ENCODE results near the gene LONP2. TPM values are rescaled to one million over a fixed set of nuclear protein-coding genes. Genes with fewer than 3 reads are reported as not detected.

LONP2 gene
- total RNA-seq, 2 donors from 2014 or later, result 62.4 to 69.2 TPM

DNA sequence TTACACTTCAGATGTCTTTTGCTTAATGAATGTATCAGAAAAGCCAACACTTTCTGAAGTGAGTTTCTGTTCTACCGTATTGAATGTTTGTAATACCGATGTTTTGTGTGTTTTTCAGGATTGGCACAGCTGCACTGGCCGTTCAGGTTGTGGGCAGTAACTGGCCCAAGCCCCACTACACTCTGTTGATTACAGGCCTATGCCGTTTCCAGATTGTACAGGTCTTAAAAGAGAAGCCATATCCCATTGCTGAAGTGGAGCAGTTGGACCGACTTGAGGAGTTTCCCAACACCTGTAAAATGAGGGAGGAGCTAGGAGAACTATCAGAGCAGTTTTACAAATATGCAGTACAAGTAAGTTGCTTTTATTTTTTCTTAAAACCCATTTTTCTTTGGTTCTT is 7.9 kb downstream of the LONP2 start:
- DNase-seq, result no peak
- H3K4me1 ChIP-seq, result no peaks in the 10 kb centered on the region
- no peaks in the 10 kb centered on the region for H3K36me3 ChIP-seq

DNA sequence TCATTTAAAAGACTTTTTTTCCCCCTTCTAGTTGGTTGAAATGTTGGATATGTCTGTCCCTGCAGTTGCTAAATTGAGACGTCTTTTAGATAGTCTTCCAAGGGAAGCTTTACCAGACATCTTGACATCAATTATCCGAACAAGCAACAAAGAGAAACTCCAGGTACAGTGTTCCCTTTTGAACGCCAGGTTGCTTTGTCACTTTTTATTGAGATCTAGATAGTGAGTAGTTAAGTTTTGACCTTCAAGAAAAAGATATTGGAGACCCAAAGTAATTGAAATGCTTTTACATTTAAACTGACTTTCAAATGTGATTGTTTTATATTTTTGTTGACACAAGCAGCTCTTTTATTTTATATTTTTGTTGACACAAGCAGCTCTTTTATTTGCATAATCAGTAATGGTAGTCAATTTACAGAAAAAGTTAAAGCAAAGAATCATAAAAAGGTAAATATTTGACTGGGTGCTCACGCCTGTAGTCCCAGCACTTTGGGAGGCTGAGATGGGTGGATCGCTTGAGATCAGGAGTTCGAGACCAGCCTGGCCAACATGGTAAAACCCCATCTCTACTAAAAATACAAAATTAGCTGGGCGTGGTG is 12.6 kb downstream of the LONP2 start:
- H3K9ac ChIP-seq (ENCODE audit: low read depth in 2 of 2, low read length in 2 of 2), result no peak overlapping the region
- intact Hi-C loops (cut with DNase I), result no loop called here
- no peaks in the 10 kb centered on the region for H3K36me3 ChIP-seq
- H3K27ac ChIP-seq, result no peak overlapping the region
- H3K27me3 ChIP-seq, result no peaks in the 10 kb centered on the region
- TF ChIP-seq, protein P1, sequence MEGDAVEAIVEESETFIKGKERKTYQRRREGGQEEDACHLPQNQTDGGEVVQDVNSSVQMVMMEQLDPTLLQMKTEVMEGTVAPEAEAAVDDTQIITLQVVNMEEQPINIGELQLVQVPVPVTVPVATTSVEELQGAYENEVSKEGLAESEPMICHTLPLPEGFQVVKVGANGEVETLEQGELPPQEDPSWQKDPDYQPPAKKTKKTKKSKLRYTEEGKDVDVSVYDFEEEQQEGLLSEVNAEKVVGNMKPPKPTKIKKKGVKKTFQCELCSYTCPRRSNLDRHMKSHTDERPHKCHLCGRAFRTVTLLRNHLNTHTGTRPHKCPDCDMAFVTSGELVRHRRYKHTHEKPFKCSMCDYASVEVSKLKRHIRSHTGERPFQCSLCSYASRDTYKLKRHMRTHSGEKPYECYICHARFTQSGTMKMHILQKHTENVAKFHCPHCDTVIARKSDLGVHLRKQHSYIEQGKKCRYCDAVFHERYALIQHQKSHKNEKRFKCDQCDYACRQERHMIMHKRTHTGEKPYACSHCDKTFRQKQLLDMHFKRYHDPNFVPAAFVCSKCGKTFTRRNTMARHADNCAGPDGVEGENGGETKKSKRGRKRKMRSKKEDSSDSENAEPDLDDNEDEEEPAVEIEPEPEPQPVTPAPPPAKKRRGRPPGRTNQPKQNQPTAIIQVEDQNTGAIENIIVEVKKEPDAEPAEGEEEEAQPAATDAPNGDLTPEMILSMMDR (IDR thresholded peaks at IDR 0.05), result no peak
- H3K4me3 ChIP-seq, result no peak overlapping the region
- no peaks in the 10 kb centered on the region for H3K9me3 ChIP-seq
- no peak for DNase-seq
- H3K4me1 ChIP-seq, result no peaks in the 10 kb centered on the region

More for the DNA sequence above, 7.9 kb downstream of the LONP2 start:
- TF ChIP-seq, protein P1 (IDR thresholded peaks at IDR 0.05), result no peak
- Histone ChIP-seq H3K4me3 (no peak overlapping the region), H3K9ac (ENCODE audit: low read depth in 2 of 2, low read length in 2 of 2) (no peak overlapping the region), H3K9me3 (no peaks in the 10 kb centered on the region), H3K27me3 (no peaks in the 10 kb centered on the region), H3K27ac (no peak overlapping the region)
- intact Hi-C loops (cut with DNase I), result no loop called here

DNA sequence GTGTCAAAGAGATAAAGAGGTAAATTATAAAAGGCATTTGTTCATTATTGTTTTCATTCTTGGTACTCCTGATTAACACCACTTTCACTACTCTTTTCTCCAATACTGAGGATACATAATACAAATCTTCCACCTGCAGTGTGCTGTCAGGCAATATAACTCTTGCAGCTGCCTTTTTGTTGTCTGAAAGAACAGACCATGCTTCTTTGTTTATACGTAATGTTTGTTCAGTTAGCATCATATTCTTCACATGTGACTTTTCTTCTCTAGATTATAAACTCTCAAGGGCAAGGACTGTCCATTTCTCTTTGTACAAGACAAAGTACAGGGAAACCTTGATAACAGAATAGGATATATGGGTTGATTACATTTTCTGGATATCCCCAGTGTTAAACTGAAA is 17.5 kb downstream of the LONP2 start:
- H3K9ac ChIP-seq (ENCODE audit: low read depth in 2 of 2, low read length in 2 of 2), result no peak overlapping the region
- DNase-seq, result no peak
- no peak overlapping the region for H3K4me3 ChIP-seq
- TF ChIP-seq, protein P1 (IDR thresholded peaks at IDR 0.05), result no peak
- no peaks in the 10 kb centered on the region for H3K27me3 ChIP-seq
- intact Hi-C loops (cut with DNase I), result no loop called here
- no peaks in the 10 kb centered on the region for H3K4me1 ChIP-seq
- H3K27ac ChIP-seq, result no peak overlapping the region
- H3K36me3 ChIP-seq, result no peaks in the 10 kb centered on the region
- H3K9me3 ChIP-seq, result no peaks in the 10 kb centered on the region

DNA sequence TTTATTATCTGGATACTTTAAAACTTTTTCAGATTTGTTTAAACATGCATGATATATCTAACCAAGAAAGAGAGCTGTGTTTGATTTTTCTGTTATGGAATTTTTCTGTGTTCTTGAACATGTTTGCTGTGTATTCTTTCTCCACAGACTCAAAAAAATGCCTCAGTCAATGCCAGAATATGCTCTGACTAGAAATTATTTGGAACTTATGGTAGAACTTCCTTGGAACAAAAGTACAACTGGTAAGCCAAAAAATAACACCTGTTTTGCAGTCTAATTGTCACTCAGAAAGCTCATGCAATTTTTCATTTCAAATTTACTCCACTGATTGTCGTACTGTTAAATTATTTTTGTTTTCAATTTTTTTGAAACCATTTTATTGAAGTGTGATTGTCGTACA is 18.5 kb downstream of the LONP2 start:
- Histone ChIP-seq H3K36me3 (no peaks in the 10 kb centered on the region), H3K9me3 (no peaks in the 10 kb centered on the region), H3K9ac (ENCODE audit: low read depth in 2 of 2, low read length in 2 of 2) (no peak overlapping the region), H3K27me3 (no peaks in the 10 kb centered on the region), H3K4me3 (no peak overlapping the region), H3K4me1 (no peaks in the 10 kb centered on the region), H3K27ac (no peak overlapping the region)
- intact Hi-C loops (cut with DNase I), result no loop called here
- no peak for DNase-seq
- TF ChIP-seq, protein P1 (IDR thresholded peaks at IDR 0.05), result no peak

DNA sequence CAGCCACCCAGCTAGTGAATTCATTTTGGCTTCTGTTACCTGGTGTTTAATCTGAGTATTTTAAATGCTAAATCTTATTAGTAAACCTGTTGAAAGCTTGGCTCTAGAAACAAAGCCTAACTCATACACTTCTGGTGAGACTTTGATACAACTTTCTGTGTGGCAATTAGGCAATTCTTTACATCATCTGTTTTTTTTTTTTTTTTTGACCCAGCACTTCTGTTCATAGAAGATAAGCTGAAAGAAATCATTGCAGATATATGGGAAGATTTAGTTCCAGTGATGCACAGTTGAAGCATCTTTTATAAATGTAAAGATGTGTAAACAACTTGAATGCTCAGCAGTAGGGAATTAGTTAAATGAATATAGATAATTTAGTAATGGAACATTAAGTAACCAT is 24.9 kb downstream of the LONP2 start:
- no peaks in the 10 kb centered on the region for H3K36me3 ChIP-seq
- intact Hi-C loops (cut with DNase I), result no loop called here
- no peaks in the 10 kb centered on the region for H3K4me1 ChIP-seq

More for the DNA sequence above, 24.9 kb downstream of the LONP2 start:
- no peaks in the 10 kb centered on the region for H3K27me3 ChIP-seq
- TF ChIP-seq, protein P1 (IDR thresholded peaks at IDR 0.05), result no peak
- H3K4me3 ChIP-seq, result no peak overlapping the region
- no peak overlapping the region for H3K9ac ChIP-seq (ENCODE audit: low read depth in 2 of 2, low read length in 2 of 2)
- no peak overlapping the region for H3K27ac ChIP-seq
- no peaks in the 10 kb centered on the region for H3K9me3 ChIP-seq
- no peak for DNase-seq
